Right lobe of liver (tissue), 4 donors: Measurements from ENCODE around the gene PLEKHG3.
A peak's percentile ranks its signal among the peaks of the same experiment; 100 is the strongest.

Source experiments
- POLR2A ChIP-seq: fragments of 450-650 bp; IDR thresholded peaks from one replicate; pipeline ENCODE4 v1.6.1; 2017; ENCODE audit warnings: antibody characterized with exemption, mild to moderate bottlenecking
- TF ChIP-seq, protein P1 (sequence below), 4 donors: fragments of 200-600 bp in 3 of 4; fragments of 450-650 bp in 1 of 4; IDR thresholded peaks; one replicate each; pipeline versions ENCODE4 v1.5.1 to v1.8.0; 2016 to 2022; ENCODE audit warnings: antibody characterized with exemption in 4 of 4, mild to moderate bottlenecking in 2 of 4
- donor health status: DM: no; HTN: no; CAD: no.
- donor health status: DM: no; HTN: no; CAD: no.
- donor health status: DM: no; HTN: yes; CAD: no.

GRCh38 chr14:64760146-64760755 is 56.0 kb downstream of the PLEKHG3 start:
- no peak for TF ChIP-seq POLR2A
- TF ChIP-seq, protein P1, sequence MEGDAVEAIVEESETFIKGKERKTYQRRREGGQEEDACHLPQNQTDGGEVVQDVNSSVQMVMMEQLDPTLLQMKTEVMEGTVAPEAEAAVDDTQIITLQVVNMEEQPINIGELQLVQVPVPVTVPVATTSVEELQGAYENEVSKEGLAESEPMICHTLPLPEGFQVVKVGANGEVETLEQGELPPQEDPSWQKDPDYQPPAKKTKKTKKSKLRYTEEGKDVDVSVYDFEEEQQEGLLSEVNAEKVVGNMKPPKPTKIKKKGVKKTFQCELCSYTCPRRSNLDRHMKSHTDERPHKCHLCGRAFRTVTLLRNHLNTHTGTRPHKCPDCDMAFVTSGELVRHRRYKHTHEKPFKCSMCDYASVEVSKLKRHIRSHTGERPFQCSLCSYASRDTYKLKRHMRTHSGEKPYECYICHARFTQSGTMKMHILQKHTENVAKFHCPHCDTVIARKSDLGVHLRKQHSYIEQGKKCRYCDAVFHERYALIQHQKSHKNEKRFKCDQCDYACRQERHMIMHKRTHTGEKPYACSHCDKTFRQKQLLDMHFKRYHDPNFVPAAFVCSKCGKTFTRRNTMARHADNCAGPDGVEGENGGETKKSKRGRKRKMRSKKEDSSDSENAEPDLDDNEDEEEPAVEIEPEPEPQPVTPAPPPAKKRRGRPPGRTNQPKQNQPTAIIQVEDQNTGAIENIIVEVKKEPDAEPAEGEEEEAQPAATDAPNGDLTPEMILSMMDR (IDR thresholded peaks at IDR 0.05), result peak; percentile 55 to 74 (median 63)
